ENCODE measurements around the gene LSM7.

Gene LSM7

DNA sequence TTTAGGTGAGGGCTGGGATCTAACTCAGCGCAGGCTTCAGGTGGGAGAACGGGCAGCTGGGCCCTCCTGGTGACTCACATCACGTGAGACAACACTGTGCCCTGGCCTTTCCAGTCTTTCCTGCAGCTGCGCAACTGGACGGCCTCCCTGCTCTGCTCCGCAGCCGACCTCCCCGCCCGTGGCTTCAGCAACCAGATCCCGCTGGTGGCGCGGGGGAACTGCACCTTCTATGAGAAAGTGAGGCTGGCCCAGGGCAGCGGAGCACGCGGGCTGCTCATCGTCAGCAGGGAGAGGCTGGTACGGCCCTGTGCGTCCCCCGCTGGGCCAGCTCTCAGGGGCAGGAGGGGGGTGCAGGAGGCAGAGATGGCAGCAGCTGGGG, 8.9 kb upstream of the LSM7 start:
- no peaks in the 10 kb centered on the region for H3K9me3 ChIP-seq (ENCODE audit: control insufficient read depth, low read length)
- peaks cover 9% of the 10 kb centered on the region for H3K36me3 ChIP-seq (ENCODE audit: control insufficient read depth, insufficient read depth, low read length)
- no peak overlapping the region for H3K4me3 ChIP-seq (ENCODE audit: insufficient read depth, low read depth, low read length, poor library complexity, severe bottlenecking)
- H3K27me3 ChIP-seq (replicated peaks; ENCODE audit: control insufficient read depth, insufficient read depth, low read length, poor library complexity, severe bottlenecking), result no peaks in the 10 kb centered on the region
- H3K4me1 ChIP-seq (ENCODE audit: control insufficient read depth, insufficient read depth, low read length, poor library complexity, severe bottlenecking), result peaks cover 2% of the 10 kb centered on the region
- no peak for DNase-seq
- H3K27ac ChIP-seq (ENCODE audit: insufficient read depth, low read length, poor library complexity, severe bottlenecking), result no peak overlapping the region

DNA sequence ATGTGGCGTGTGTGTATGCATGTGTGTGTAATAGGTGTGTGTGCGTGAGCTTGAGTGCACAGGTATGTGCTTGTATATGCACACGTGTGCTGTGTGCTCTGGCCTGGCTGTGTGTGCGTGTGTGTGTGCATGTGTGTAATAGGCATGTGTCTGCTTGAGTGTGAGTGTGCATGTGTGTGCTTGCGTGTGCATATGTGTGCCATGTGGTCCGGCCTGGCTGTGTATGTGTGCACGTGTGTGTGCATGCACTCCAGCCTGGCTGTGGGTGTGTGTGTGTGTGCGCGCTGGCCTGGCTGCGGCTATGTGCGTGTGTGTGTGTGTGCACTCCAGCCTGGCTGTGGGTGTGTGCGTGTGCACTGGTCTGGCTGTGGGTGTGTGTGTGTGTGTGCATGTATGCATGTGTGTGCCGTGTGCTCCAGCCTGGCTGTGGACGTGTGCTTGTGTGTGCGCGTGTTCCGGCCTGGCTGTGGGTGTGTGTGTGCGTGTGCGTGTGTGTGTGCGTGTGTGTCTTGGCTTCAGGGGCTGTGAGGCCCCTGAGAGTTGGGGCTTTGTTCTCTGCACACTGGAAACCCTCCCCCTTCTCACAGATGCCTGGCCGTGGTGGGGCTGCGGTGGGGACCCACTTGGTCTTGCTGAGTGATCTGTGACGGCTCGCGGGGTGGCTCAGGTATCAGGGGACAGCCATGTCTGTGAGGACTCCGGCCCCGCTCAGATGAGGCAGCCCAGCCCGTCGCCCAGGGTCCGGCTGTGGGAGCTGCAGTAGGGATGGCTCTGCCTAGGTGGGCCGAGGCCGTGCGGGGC, 8.3 kb upstream of the LSM7 start:
- Histone ChIP-seq H3K36me3 (ENCODE audit: control insufficient read depth, insufficient read depth, low read length) (peaks cover 9% of the 10 kb centered on the region), H3K9me3 (ENCODE audit: control insufficient read depth, low read length) (no peaks in the 10 kb centered on the region), H3K4me3 (ENCODE audit: insufficient read depth, low read depth, low read length, poor library complexity, severe bottlenecking) (no peak overlapping the region), H3K27me3 (replicated peaks; ENCODE audit: control insufficient read depth, insufficient read depth, low read length, poor library complexity, severe bottlenecking) (no peaks in the 10 kb centered on the region), H3K27ac (ENCODE audit: insufficient read depth, low read length, poor library complexity, severe bottlenecking) (no peak overlapping the region), H3K4me1 (ENCODE audit: control insufficient read depth, insufficient read depth, low read length, poor library complexity, severe bottlenecking) (peaks cover 8% of the 10 kb centered on the region)
- no peak for DNase-seq

GRCh38 chr19:2335848-2336247, 7.5 kb upstream of the LSM7 start:
- Histone ChIP-seq H3K9me3 (ENCODE audit: control insufficient read depth, low read length) (no peaks in the 10 kb centered on the region), H3K27ac (ENCODE audit: insufficient read depth, low read length, poor library complexity, severe bottlenecking) (no peak overlapping the region), H3K4me1 (ENCODE audit: control insufficient read depth, insufficient read depth, low read length, poor library complexity, severe bottlenecking) (peaks cover 10% of the 10 kb centered on the region), H3K27me3 (replicated peaks; ENCODE audit: control insufficient read depth, insufficient read depth, low read length, poor library complexity, severe bottlenecking) (no peaks in the 10 kb centered on the region), H3K36me3 (ENCODE audit: control insufficient read depth, insufficient read depth, low read length) (peaks cover 4% of the 10 kb centered on the region), H3K4me3 (ENCODE audit: insufficient read depth, low read depth, low read length, poor library complexity, severe bottlenecking) (no peak overlapping the region)
- DNase-seq, result no peak

GRCh38 chr19:2334986-2335846, 6.8 kb upstream of the LSM7 start:
- Histone ChIP-seq H3K27ac (ENCODE audit: insufficient read depth, low read length, poor library complexity, severe bottlenecking) (no peak overlapping the region), H3K9me3 (ENCODE audit: control insufficient read depth, low read length) (no peaks in the 10 kb centered on the region), H3K4me1 (ENCODE audit: control insufficient read depth, insufficient read depth, low read length, poor library complexity, severe bottlenecking) (peaks cover 10% of the 10 kb centered on the region), H3K27me3 (replicated peaks; ENCODE audit: control insufficient read depth, insufficient read depth, low read length, poor library complexity, severe bottlenecking) (no peaks in the 10 kb centered on the region), H3K4me3 (ENCODE audit: insufficient read depth, low read depth, low read length, poor library complexity, severe bottlenecking) (no peak overlapping the region), H3K36me3 (ENCODE audit: control insufficient read depth, insufficient read depth, low read length) (peaks cover 4% of the 10 kb centered on the region)
- DNase-seq, result no peak

DNA sequence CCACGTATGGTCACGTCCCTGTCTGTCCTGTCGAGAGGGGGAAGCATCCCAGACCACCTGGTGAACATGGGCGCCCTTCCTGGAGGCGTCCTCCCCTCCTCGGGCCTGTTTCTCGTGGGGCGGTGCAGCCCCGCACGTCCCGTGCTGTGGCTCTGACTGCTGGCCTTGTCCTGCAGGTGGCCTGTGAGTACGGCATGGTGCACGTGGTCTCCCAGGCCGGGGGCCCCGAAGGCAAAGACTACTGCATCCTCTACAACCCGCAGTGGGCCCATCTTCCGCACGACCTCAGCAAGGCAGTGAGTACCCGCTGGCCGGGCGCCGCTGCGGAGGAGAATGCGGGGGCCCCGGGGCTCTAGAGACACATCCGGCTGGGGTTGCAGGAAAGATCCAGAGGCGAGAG, 6.0 kb upstream of the LSM7 start:
- H3K36me3 ChIP-seq (ENCODE audit: control insufficient read depth, insufficient read depth, low read length), result no peaks in the 10 kb centered on the region

GRCh38 chr19:2333807-2334211, 5.4 kb upstream of the LSM7 start:
- Histone ChIP-seq H3K27ac (ENCODE audit: insufficient read depth, low read length, poor library complexity, severe bottlenecking) (no peak overlapping the region), H3K27me3 (replicated peaks; ENCODE audit: control insufficient read depth, insufficient read depth, low read length, poor library complexity, severe bottlenecking) (no peaks in the 10 kb centered on the region), H3K36me3 (ENCODE audit: control insufficient read depth, insufficient read depth, low read length) (no peaks in the 10 kb centered on the region), H3K4me3 (ENCODE audit: insufficient read depth, low read depth, low read length, poor library complexity, severe bottlenecking) (no peak overlapping the region), H3K4me1 (ENCODE audit: control insufficient read depth, insufficient read depth, low read length, poor library complexity, severe bottlenecking) (peaks cover 20% of the 10 kb centered on the region), H3K9me3 (ENCODE audit: control insufficient read depth, low read length) (no peaks in the 10 kb centered on the region)
- DNase-seq, result no peak

More for the DNA sequence above, 6.0 kb upstream of the LSM7 start:
- no peak for DNase-seq
- Histone ChIP-seq H3K27me3 (replicated peaks; ENCODE audit: control insufficient read depth, insufficient read depth, low read length, poor library complexity, severe bottlenecking) (no peaks in the 10 kb centered on the region), H3K4me1 (ENCODE audit: control insufficient read depth, insufficient read depth, low read length, poor library complexity, severe bottlenecking) (peaks cover 15% of the 10 kb centered on the region), H3K4me3 (ENCODE audit: insufficient read depth, low read depth, low read length, poor library complexity, severe bottlenecking) (no peak overlapping the region), H3K9me3 (ENCODE audit: control insufficient read depth, low read length) (no peaks in the 10 kb centered on the region), H3K27ac (ENCODE audit: insufficient read depth, low read length, poor library complexity, severe bottlenecking) (no peak overlapping the region)

DNA sequence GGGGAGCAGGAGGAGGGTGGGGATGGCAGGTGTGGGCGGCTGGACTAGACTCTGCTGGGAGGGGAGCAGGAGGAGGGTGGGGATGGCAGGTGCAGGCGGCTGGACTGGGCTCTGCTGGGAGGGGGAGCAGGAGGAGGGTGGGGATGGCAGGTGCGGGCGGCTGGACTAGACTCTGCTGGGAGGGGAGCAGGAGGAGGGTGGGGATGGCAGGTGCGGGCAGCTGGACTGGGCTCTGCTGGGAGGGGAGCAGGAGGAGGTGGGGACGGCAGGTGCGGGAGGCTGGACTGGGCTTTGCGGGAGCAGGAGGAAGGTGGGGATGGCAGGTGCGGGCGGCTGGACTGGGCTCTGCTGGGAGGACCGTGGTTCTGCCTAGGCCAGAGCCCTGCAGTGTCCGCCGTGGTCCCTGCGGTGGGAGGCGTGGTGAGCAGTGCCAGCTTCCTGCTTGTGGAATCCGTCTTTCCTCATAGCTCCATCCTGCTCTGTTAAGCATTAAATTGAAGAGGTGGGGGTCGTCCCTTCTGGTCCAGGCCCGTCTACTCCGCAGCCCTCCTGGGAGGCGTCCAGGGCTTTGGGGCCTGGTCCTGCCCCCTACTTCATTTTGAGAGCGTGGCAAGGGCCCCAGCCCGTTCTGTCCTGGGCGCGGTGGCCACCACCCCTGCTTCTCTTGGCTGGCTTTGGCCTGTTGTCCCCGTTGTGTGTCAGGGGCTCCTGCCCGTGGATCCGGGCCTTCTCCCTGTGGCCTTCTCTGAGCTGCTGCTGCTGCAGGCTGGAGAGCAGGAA, 4.8 kb upstream of the LSM7 start:
- no peak for DNase-seq
- Histone ChIP-seq H3K36me3 (ENCODE audit: control insufficient read depth, insufficient read depth, low read length) (no peaks in the 10 kb centered on the region), H3K4me3 (ENCODE audit: insufficient read depth, low read depth, low read length, poor library complexity, severe bottlenecking) (no peak overlapping the region), H3K4me1 (ENCODE audit: control insufficient read depth, insufficient read depth, low read length, poor library complexity, severe bottlenecking) (peaks cover 20% of the 10 kb centered on the region), H3K9me3 (ENCODE audit: control insufficient read depth, low read length) (no peaks in the 10 kb centered on the region), H3K27ac (ENCODE audit: insufficient read depth, low read length, poor library complexity, severe bottlenecking) (no peak overlapping the region), H3K27me3 (replicated peaks; ENCODE audit: control insufficient read depth, insufficient read depth, low read length, poor library complexity, severe bottlenecking) (no peaks in the 10 kb centered on the region)

DNA sequence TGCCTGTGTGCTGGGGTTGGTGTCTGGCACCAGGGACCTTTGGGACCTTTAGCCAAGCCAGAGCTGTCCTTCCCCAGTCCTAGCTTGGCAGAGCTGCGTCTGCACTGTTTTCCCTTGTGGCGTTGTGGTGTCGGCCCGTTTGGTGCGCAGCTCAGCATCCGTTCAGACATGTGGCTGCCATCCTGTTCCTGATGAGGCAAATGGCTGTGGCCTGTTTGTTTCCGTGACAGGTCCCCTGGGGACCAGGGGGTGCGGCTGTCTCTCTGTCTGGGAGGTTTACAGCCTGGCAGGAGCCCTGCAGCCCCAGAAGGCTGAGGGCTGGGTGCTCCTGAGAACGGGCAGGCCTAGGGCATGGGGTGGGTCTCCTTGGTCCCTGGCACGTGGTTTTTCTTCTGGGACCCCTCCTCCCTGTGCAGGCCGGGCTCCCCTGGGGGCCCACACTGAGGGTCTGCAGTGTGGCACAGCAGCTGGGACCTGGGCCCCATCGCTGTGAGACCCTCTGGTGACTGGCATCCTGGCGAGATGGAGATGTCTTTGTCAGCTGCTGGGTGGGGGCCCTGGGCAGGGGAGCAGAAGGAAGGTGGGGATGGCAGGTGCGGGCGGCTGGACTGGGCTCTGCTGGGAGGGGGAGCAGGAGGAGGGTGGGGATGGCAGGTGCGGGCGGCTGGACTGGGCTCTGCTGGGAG, 4.1 kb upstream of the LSM7 start:
- no peaks in the 10 kb centered on the region for H3K27me3 ChIP-seq (replicated peaks; ENCODE audit: control insufficient read depth, insufficient read depth, low read length, poor library complexity, severe bottlenecking)
- no peak overlapping the region for H3K4me3 ChIP-seq (ENCODE audit: insufficient read depth, low read depth, low read length, poor library complexity, severe bottlenecking)
- no peak overlapping the region for H3K27ac ChIP-seq (ENCODE audit: insufficient read depth, low read length, poor library complexity, severe bottlenecking)
- H3K36me3 ChIP-seq (ENCODE audit: control insufficient read depth, insufficient read depth, low read length), result no peaks in the 10 kb centered on the region
- H3K4me1 ChIP-seq (ENCODE audit: control insufficient read depth, insufficient read depth, low read length, poor library complexity, severe bottlenecking), result peaks cover 25% of the 10 kb centered on the region
- peak in 1 of 3 donors; percentile 14 for DNase-seq
- H3K9me3 ChIP-seq (ENCODE audit: control insufficient read depth, low read length), result no peaks in the 10 kb centered on the region

- Histone ChIP-seq H3K27me3 (replicated peaks; ENCODE audit: control insufficient read depth, insufficient read depth, low read length, poor library complexity, severe bottlenecking) (no peaks in the 10 kb centered on the region), H3K9me3 (ENCODE audit: control insufficient read depth, low read length) (no peaks in the 10 kb centered on the region), H3K4me1 (ENCODE audit: control insufficient read depth, insufficient read depth, low read length, poor library complexity, severe bottlenecking) (peaks cover 29% of the 10 kb centered on the region), H3K27ac (ENCODE audit: insufficient read depth, low read length, poor library complexity, severe bottlenecking) (no peak overlapping the region), H3K36me3 (ENCODE audit: control insufficient read depth, insufficient read depth, low read length) (no peaks in the 10 kb centered on the region), H3K4me3 (ENCODE audit: insufficient read depth, low read depth, low read length, poor library complexity, severe bottlenecking) (no peak overlapping the region)
- DNase-seq, result no peak
Observed at GRCh38 chr19:2331601-2332246, 3.3 kb upstream of the LSM7 start.
